Measurements from ENCODE around the gene DNAJC18. TPM values are rescaled to one million over a fixed set of nuclear protein-coding genes. Genes with fewer than 3 reads are reported as not detected.
A peak's percentile ranks its signal among the peaks of the same experiment; 100 is the strongest.

DNAJC18 gene
- total and polyA plus RNA-seq, 2 of the 4 experiments (the other 2 are of a cell fraction): 8.5 to 11.1 TPM

GRCh38 chr5:139385061-139386049 lies 54.0 kb downstream of the DNAJC18 start:
- intact Hi-C loops (cut with micrococcal nuclease): no loop called here
- no peak overlapping the region for H3K9ac ChIP-seq (ENCODE audit: low read depth, low read length)
- no peak overlapping the region for H3K27ac ChIP-seq (ENCODE audit: insufficient read depth, low read length)
- TF ChIP-seq USF2 (IDR thresholded peaks at IDR 0.05; ENCODE audit: low read depth, low read length): no peak
- no peak for TF ChIP-seq MAZ (IDR thresholded peaks at IDR 0.05; ENCODE audit: borderline replicate concordance, low read depth, low read length)
- TF ChIP-seq CHD1 (IDR thresholded peaks at IDR 0.05; ENCODE audit: low read depth, low read length): no peak
- TF ChIP-seq SMC3 (IDR thresholded peaks at IDR 0.05; ENCODE audit: low read depth, low read length): no peak
- no peak for TF ChIP-seq MXI1 (IDR thresholded peaks at IDR 0.05; ENCODE audit: borderline replicate concordance, low read depth, low read length)
- no peak for TF ChIP-seq ELK1 (IDR thresholded peaks at IDR 0.05; ENCODE audit: borderline replicate concordance, low read depth, low read length)
- no peak for TF ChIP-seq BHLHE40 (IDR thresholded peaks at IDR 0.05; ENCODE audit: low read depth, low read length)
- no peak for TF ChIP-seq MAFK (IDR thresholded peaks at IDR 0.05; ENCODE audit: low read depth, low read length)
- no peak for TF ChIP-seq FOS (IDR thresholded peaks at IDR 0.05; ENCODE audit: low read depth, low read length)
- no peak for TF ChIP-seq NFE2L2 (IDR thresholded peaks at IDR 0.05; ENCODE audit: low read depth, low read length)
- no peak for TF ChIP-seq CTCF (conservative IDR thresholded peaks at IDR 0.05; ENCODE audit: low read depth, low read length)
- TF ChIP-seq RAD21 (IDR thresholded peaks at IDR 0.05; ENCODE audit: low read length): no peak
- TF ChIP-seq CEBPB (IDR thresholded peaks at IDR 0.05; ENCODE audit: low read depth, low read length): no peak
- TF ChIP-seq RCOR1 (IDR thresholded peaks at IDR 0.05; ENCODE audit: insufficient replicate concordance, low read length): no peak

More at GRCh38 chr5:139385061-139386049, 54.0 kb downstream of the DNAJC18 start:
- Histone ChIP-seq H2AFZ (replicated peaks; ENCODE audit: low read length, poor library complexity) (peak overlapping the region; percentile 41), H4K91ac (ENCODE audit: insufficient read depth, low read depth, low read length) (no peak overlapping the region), H3K4ac (ENCODE audit: low read depth, low read length) (no peak overlapping the region), H3K56ac (ENCODE audit: extremely low read depth, insufficient read depth, low read length) (no peak overlapping the region), H3K18ac (ENCODE audit: low read depth, low read length) (no peak overlapping the region), H2AK9ac (replicated peaks; ENCODE audit: low read depth, low read length, poor library complexity) (no peak overlapping the region), H3K4me2 (ENCODE audit: low read depth, low read length) (peak overlapping the region; percentile 5; the same call in 1 of the 2 replicates), H2BK120ac (ENCODE audit: low read depth, low read length) (no peak overlapping the region), H4K20me1 (ENCODE audit: insufficient read depth, low read length) (no peaks in the 10 kb centered on the region), H3K14ac (replicated peaks; ENCODE audit: low read depth, low read length) (no peak overlapping the region), H2BK5ac (ENCODE audit: low read depth, low read length, poor library complexity, severe bottlenecking) (no peak overlapping the region), H3K36me3 (ENCODE audit: control insufficient read depth, insufficient read depth, low read length) (no peaks in the 10 kb centered on the region), H3K79me1 (ENCODE audit: low read depth in 1 of 2, low read length in 2 of 2) (no peaks in the 10 kb centered on the region), H4K8ac (ENCODE audit: low read depth in 2 of 2, low read length in 2 of 2) (no peak overlapping the region; a peak in 1 of 4 replicates), H3K23ac (ENCODE audit: low read depth, low read length) (no peak overlapping the region), H3K4me1 (ENCODE audit: control insufficient read depth, insufficient read depth, low read length) (peaks cover 5% of the 10 kb centered on the region; the same call in 1 of the 2 replicates), H3K9me1 (ENCODE audit: insufficient read depth, low read length) (no peaks in the 10 kb centered on the region), H2BK15ac (ENCODE audit: low read depth, low read length) (no peak overlapping the region), H3K27me3 (ENCODE audit: control insufficient read depth, insufficient read depth, low read length) (no peaks in the 10 kb centered on the region), H3K9me3 (ENCODE audit: control insufficient read depth, insufficient read depth, low read length) (no peaks in the 10 kb centered on the region), H2AK5ac (ENCODE audit: low read depth, low read length) (no peak overlapping the region), H4K5ac (ENCODE audit: low read depth, low read length) (no peak overlapping the region), H2BK20ac (ENCODE audit: low read depth, low read length) (no peak overlapping the region), H3K4me3 (ENCODE audit: insufficient read depth, low read depth, low read length) (no peak overlapping the region)
- WGBS, 2 experiments (ENCODE audit: extremely low coverage in 2 of 2, insufficient read length in 1 of 2): no CpG with 5 or more reads among the region's 8 CpGs
- no TSS peak for BruUV-seq (replicated peaks)
- in situ Hi-C loops (cut with MboI; ENCODE audit: low sequenced_read_pairs): no loop called here
- ATAC-seq (ENCODE audit: low read depth): no peak
- ChIA-PET CTCF (no interaction called here), POLR2A (ENCODE audit: unreplicated experiment) (no interaction called here)
- DNase-seq: no peak
- dilution Hi-C loops (cut with HindIII; ENCODE audit: low sequenced_read_pairs, unreplicated experiment): no loop called here
